Measurements from ENCODE around the gene OR2T33.
"Not testable (repeated sequence)": the region's sequence is repeated elsewhere in the genome, so short reads cannot be mapped to it uniquely, and the experiment has no call there.

The OR2T33 gene, protein sequence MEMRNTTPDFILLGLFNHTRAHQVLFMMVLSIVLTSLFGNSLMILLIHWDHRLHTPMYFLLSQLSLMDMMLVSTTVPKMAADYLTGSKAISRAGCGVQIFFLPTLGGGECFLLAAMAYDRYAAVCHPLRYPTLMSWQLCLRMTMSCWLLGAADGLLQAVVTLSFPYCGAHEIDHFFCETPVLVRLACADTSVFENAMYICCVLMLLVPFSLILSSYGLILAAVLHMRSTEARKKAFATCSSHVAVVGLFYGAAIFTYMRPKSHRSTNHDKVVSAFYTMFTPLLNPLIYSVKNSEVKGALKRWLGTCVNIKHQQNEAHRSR

DNA sequence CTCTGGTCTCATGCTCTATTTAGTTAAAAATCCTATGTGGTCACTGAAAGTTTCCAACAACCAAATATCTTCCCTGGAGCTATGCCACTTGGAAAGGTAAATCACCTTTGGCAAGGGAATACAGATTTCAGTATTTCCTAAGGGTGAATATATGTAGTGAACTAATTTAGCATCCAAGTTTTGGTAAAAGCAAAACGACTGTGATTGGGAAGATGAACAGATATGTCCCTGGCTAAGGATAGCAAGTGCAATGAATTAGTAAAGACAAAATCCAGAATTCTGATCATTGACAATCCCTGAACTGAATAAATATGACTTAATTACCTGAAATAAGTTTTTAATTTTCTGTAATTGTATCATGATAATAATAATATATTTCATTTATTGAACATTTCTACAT, at the start of gene OR2T33:
Gene OR2T33, minus strand, starts transcription at position 101 of the 400 bp plus-strand sequence. CDS start 4,162 bp downstream, outside the sequence.
- DNase-seq (ENCODE audit: low read depth), result no peak

DNA sequence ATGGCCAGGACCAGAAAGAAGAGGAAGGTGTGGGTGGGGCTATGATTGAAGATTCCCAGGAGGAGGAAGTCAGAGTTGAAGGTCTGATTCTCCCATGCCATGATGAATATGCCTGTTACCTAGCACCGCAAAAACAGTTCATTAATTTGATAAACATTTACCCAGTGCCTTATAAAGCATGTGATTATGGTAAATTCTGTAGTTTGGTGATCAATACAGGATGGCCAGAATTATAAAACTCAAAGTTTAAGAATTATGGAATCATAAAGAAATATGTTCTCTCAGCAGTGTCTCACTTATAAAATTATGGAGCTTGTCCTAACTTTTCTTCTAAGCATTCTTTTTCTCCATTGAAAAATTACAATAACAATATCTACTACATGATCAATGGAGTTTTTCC, 46.7 kb upstream of the OR2T33 start, which contains the start of gene OR2M7:
Gene OR2M7, minus strand, starts transcription at position 101 of the 400 bp plus-strand sequence. Its CDS starts 0 bp downstream, at position 101.
- DNase-seq (ENCODE audit: low read depth), result no peak

DNA sequence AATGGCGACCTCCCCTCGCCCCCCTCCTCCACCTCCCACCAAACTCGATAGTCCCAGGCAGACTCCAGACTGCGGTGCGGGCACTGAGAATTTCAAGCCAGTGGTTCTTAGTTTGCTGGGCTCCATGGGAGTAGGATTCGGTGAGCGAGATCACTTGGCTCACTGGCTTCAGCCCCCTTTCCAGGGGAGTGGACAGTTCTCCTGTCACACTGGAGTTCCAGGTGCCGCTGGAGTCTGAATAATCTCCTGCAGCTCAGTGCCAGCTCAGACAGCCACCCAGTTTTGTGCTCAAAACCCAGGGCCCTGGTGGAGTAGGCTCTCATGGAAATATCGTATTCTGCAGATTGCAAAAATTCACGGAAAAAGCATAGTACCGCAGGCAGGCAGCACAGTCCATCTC, 39.0 kb upstream of the OR2T33 start:
- no peak for DNase-seq (ENCODE audit: low read depth)

DNA sequence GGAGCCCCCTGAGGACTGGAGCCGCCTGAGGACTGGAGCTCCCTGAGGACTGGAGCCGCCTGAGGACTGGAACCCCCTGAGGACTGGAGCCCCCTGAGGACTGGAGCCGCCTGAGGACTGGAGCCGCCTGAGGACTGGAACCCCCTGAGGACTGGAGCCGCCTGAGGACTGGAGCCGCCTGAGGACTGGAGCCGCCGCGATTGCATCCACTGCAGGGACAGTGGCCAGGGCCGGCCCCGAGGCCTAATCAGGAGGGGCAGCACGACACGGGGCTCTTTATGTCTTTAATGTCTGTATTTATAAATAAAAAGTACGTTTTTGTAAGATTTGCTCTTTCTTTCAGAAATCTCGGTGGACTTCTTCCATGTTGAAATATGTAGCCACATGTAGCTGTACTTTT, 29.0 kb upstream of the OR2T33 start:
- not testable (repeated sequence) for DNase-seq (ENCODE audit: low read depth)

DNA sequence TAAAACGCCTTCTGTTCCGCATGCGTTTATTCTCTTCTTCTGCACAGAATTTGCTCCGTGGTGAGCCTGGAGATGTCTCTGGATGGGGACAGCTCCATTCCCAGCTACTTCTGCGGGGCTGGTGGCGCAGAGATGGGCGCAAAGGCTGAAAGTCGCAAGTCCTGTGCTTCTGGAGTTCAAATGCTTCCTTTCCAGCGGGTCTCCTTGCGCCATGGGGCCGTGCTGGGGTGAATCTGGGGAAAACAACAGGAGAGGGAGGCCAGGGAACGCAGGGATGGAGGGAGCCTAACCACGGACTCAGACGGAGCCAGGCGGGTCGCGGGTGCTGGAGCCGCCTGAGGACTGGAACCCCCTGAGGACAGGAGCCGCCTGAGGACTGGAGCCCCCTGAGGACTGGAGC, 28.3 kb upstream of the OR2T33 start:
- DNase-seq (ENCODE audit: low read depth), result no peak

DNA sequence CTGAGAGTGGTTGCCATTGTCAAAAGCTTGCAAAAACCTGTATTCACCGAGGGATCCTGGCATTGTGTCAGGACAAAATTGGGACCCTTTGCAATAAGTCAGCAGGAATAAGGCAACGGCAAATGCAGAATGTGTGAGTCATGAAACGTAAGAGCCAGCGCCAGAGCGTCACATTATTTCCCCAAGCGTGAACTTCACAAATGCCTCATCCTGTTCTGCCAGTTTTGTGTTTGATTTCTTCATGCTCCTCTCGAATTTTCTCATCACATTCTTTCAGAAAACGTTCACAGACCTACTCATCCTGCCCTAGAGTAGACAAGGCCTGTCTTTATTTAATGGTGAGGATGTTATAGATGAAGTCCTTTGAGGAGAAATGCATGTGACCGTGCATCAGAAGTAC, 27.9 kb upstream of the OR2T33 start:
- not testable (repeated sequence) for DNase-seq (ENCODE audit: low read depth)

DNA sequence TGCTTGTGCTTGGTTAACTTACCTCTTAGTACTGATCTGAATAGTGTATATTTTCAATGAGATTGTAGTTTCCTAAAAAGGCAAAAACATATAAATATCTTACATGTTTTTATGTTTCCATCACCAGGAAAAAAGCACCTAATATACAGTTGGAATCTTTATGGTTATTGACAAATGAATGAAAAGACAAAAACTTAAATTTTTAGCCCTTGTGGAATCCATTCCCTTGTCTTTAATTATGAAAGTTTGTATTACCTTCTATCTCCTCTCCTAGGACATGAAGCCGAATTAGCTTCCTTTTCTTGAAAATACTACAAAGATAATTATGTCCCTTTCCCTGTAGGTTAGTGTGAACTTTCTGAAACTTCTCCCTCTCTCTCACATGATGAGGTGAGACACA, 25.5 kb upstream of the OR2T33 start, which contains the start of gene OR2T12:
Gene OR2T12, minus strand, starts transcription at position 101 of the 400 bp plus-strand sequence. CDS start 7,846 bp downstream, outside the sequence.
- no peak for DNase-seq (ENCODE audit: low read depth)

DNA sequence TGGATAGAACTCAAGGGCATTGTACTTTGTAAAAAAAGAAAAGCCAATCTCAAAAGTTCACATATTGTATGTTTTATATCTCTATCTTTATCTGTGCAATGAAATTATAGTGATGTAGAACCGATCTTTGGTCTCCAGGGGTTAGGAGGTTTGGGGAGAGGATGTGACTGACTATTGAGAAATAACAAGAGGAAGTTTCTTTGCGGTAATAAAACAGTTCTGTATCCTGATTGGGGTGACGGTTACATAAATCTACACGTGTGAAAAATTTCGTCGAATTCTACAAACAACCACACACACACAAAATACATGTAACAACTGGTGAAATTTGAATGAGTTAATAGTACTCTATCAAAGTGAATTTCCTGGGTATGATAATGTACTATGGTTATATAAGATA, 10.6 kb upstream of the OR2T33 start:
- DNase-seq (ENCODE audit: low read depth), result no peak

DNA sequence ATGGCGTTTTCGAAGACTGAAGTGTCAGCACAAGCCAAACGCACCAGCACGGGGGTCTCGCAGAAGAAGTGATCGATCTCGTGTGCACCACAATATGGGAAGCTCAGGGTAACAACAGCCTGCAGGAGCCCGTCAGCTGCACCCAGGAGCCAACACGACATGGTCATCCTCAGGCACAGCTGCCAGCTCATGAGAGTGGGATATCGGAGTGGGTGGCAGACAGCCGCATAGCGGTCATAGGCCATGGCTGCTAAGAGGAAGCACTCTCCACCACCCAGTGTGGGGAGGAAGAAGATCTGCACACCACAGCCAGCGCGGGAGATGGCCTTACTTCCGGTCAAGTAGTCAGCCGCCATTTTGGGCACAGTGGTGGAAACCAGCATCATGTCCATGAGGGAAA, 4.6 kb downstream of the OR2T33 start:
- not testable (repeated sequence) for DNase-seq (ENCODE audit: low read depth)

DNA sequence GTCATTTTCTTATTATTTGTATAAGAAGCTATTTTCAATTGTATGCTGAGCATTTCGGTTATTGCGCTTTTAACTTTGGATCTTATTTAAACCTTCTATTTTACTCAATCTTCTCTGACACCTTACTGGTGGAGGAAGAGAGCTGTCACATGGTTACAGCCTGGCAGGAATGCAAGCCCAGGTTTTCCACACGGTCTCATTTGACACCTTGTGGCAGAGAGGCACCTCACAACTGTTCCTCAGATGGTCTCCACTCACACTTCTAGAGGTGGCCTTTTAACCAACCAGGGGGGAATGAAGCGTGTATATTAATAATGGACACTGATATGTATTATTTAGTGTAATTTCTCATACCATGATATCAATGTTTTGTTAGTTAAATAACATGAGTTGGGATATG, 9.6 kb downstream of the OR2T33 start:
- DNase-seq (ENCODE audit: low read depth), result no peak

DNA sequence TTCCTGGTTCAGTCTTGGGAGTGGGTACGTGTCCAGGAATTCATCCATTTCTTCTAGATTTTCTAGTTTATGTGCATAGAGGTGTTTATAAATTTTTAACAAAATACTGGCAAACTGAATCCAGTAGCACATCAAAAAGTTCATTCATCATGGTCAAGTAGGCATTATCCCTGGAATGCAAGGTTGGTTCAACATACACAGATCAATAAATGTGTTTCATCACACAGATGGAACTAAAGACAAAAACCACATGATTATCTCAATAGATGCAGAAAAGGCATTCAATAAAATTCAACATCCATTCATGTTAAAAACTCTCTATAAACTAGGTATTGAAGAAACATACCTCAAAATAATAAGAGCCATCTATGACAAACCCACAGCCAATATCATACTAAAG, 18.5 kb downstream of the OR2T33 start:
- not testable (repeated sequence) for DNase-seq (ENCODE audit: low read depth)

DNA sequence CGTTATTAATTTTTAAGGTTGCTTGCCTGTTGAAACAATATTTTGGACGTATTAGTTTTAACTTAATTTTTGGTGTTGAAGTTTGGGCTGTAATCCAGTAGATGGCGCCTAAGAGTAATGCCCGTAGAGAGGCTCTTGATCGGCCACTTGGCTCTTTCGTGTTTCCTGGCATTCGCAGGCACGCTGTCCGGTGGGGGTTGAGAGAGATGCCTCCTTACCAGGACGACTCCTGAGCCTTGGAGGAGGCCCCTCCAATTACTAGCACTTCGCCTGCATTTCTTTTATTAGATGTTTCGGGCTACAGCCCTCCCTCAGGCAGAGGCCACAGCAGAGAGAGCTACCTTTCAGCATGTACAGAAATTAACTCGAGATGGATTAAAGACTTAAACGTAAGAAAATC, 34.6 kb downstream of the OR2T33 start:
- no peak for DNase-seq (ENCODE audit: low read depth)

DNA sequence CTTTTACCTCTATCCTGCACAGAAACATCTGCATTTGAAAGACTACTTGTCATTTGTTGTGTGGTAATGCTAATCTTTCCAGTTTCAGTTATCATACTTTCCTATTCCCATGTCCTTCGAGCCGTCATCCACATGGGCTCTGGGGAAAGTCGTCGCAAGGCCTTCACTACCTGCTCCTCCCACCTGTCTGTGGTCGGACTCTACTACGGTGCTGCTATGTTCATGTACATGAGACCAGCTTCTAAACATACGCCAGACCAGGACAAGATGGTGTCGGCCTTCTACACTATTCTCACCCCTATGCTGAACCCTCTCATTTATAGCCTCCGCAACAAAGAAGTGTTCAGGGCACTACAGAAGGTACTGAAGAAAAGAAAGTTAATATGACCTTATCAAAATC, 38.3 kb downstream of the OR2T33 start:
- DNase-seq (ENCODE audit: low read depth), result no peak

DNA sequence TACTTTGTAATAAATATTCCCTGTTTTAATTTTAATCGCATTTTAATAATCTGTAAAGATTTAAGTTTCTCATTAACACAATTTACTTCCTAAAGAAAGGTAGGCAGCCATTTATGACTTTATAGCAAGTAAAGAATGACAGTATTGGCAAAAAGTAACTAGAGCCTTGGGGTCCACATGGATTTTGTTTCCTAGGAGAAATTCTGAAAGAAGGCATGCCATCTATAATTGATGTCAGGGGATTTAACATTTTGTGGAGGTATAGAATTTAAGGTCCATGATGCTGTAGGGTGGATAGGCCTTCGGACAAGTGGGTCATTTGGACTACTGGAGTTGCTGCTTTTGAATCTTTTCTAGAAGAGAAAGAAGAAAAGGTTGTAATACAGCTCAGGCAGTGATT, 46.7 kb downstream of the OR2T33 start, which contains the start of gene OR2M4:
Gene OR2M4, plus strand, starts transcription at position 301 of the 400 bp plus-strand sequence. CDS start 7,512 bp downstream, outside the sequence.
- no peak for DNase-seq (ENCODE audit: low read depth)

DNA sequence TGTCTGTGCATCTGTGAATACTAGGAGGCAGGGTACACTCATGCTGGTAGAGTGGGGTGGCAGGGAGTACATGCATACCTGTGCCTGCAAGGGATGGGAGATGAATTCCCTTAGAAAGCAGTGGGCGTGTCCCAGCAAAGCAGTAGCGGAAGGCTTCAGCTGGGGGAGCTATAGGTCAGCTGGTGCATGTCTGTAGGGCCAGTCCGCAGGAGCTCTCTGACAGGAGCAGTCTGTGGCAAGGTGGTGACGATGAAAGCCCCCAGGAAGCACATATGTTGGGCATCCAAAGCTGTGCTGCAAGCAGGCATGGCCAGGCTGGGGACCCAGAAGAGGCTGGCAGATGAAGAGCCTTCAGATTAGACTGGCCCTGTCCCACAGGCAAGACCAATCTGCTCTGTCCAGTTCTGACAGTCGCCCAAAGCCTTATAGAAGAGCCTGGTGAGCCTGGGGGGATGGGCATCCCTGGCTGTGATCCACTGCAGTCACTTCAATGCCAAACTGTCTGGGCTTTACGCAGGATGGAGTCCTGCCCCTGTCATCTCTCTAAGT, 48.3 kb downstream of the OR2T33 start:
- no peak for DNase-seq (ENCODE audit: low read depth)

DNA sequence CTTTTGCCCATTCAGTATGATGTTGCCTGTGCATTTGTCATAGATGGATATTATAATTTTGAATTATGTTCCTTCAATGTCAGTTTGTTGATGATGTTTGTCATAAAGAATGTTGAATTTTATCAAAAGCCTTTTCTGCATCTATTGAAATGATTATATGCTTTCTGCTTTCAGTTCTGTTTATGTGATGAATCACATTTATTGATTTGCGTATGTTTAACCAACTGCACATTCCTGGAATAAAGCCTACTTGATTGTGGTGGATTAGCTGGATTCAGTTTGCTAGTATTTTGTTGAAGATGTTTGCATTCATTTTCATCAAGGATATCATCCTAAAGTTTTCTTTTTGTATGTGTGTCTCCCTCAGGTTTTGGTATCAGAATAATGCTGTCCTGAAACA, 52.2 kb downstream of the OR2T33 start:
- DNase-seq (ENCODE audit: low read depth), result no peak

All from stimulated activated CD8-positive, alpha-beta memory T cell treated with anti-CD3 and anti-CD28 coated beads, Interleukin-12 subunit alpha, Interleukin-12 subunit beta, amount 100 ng/mL, for 4 hours (primary cell).